Measurements from ENCODE around the gene ABHD17C.

The ABHD17C gene

GRCh38 chr15:80727596-80727995 lies 32.5 kb downstream of the ABHD17C start:
- no peak for DNase-seq (ENCODE audit: low read depth)
- H3K4me3 ChIP-seq (ENCODE audit: low read length): no peak overlapping the region
- TF ChIP-seq CTCF (conservative IDR thresholded peaks at IDR 0.05; ENCODE audit: low read length): no peak

GRCh38 chr15:80730387-80730786 lies 35.3 kb downstream of the ABHD17C start:
- no peak for TF ChIP-seq CTCF (conservative IDR thresholded peaks at IDR 0.05; ENCODE audit: low read length)
- no peak for DNase-seq (ENCODE audit: low read depth)
- no peak overlapping the region for H3K4me3 ChIP-seq (ENCODE audit: low read length)

GRCh38 chr15:80730926-80731325 lies 35.8 kb downstream of the ABHD17C start:
- H3K4me3 ChIP-seq (ENCODE audit: low read length): no peak overlapping the region
- peak; percentile 11 for DNase-seq (ENCODE audit: low read depth)
- no peak for TF ChIP-seq CTCF (conservative IDR thresholded peaks at IDR 0.05; ENCODE audit: low read length)

- no peak for TF ChIP-seq CTCF (conservative IDR thresholded peaks at IDR 0.05; ENCODE audit: low read length)
- DNase-seq (ENCODE audit: low read depth): no peak
- H3K4me3 ChIP-seq (ENCODE audit: low read length): no peak overlapping the region
Observed at GRCh38 chr15:80732167-80732566, 37.1 kb downstream of the ABHD17C start.

GRCh38 chr15:80732818-80733217 lies 37.7 kb downstream of the ABHD17C start:
- no peak overlapping the region for H3K4me3 ChIP-seq (ENCODE audit: low read length)
- no peak for TF ChIP-seq CTCF (conservative IDR thresholded peaks at IDR 0.05; ENCODE audit: low read length)
- DNase-seq (ENCODE audit: low read depth): no peak

- H3K4me3 ChIP-seq (ENCODE audit: low read length): no peak overlapping the region
- no peak for TF ChIP-seq CTCF (conservative IDR thresholded peaks at IDR 0.05; ENCODE audit: low read length)
- DNase-seq (ENCODE audit: low read depth): no peak
Observed at GRCh38 chr15:80733460-80733859, 38.4 kb downstream of the ABHD17C start.

- no peak for TF ChIP-seq CTCF (conservative IDR thresholded peaks at IDR 0.05; ENCODE audit: low read length)
- DNase-seq (ENCODE audit: low read depth): no peak
- no peak overlapping the region for H3K4me3 ChIP-seq (ENCODE audit: low read length)
Observed at GRCh38 chr15:80735344-80735743, 40.2 kb downstream of the ABHD17C start.

All from AG10803 (cell line).